GM12878 (cell line): ENCODE measurements around the gene SLC35A4. TPM values are rescaled to one million over a fixed set of nuclear protein-coding genes. Genes with fewer than 3 reads are reported as not detected.

Experiments
- ATAC-seq: fragments of 200-7000 bp; cut with Tn5 transposase; 3 replicates; pipeline ENCODE4 v1.9.1; 2020; ENCODE audit warnings: mild to moderate bottlenecking, moderate library complexity
- BruUV-seq: library from RNA; stranded (reverse); fragments of 400-500 nt; replicated peaks from 2 replicates; lab custom pipeline; 2021; lab: Mats Ljungman, UMichigan
- CTCF ChIA-PET: fragments of 300-600 bp; sonication (Branson Sonifier 250); formaldehyde crosslinking; extraction: SDS; loops from one replicate; lab custom pipeline; 2021; ENCODE audit warnings: inconsistent platforms; lab: Yijun Ruan, JAX
- POLR2A ChIA-PET: fragments of 350-600 bp; formaldehyde crosslinking; extraction: SDS; loops from one replicate; lab custom pipeline; 2021; ENCODE audit warnings: inconsistent platforms; lab: Charles Lee
- RAD21 ChIA-PET: fragments of 300-600 bp; sonication (Branson Sonifier 250); formaldehyde crosslinking; loops from one replicate; lab custom pipeline; 2023; ENCODE audit warnings: antibody characterized with exemption; ENCODE audit not compliant: unreplicated experiment; lab: Charles Lee
- SMC1A ChIA-PET: fragments of 300-600 bp; sonication (Branson Sonifier 250); formaldehyde crosslinking; loops from one replicate; lab custom pipeline; 2023; ENCODE audit not compliant: unreplicated experiment, uncharacterized antibody; lab: Charles Lee
- DNase-seq: peaks from one replicate; pipeline ENCODE4 v3.0.0-alpha.2; 2011; ENCODE audit warnings: low read depth, low spot score
- FAIRE-seq: peaks from 3 replicates; lab custom pipeline; 2011; peaks lifted over from hg19 to GRCh38; lab: Jason Lieb, UNC
- H2AFZ ChIP-seq: 2 replicates; pipeline ENCODE4 v1.6.0; 2011; ENCODE audit warnings: low read depth, low read length, control low read depth; ENCODE audit not compliant: control insufficient read depth
- H3K27ac ChIP-seq: 2 replicates; pipeline ENCODE4 v1.5.1; 2011; ENCODE audit warnings: control low read depth; ENCODE audit not compliant: control insufficient read depth, insufficient read depth
- H3K27me3 ChIP-seq, 2 experiments: replicated peaks in 1 of 2; 2 replicates each; pipeline versions ENCODE4 v1.6.0 to v1.6.1; 2011; ENCODE audit warnings: low read length in 1 of 2; ENCODE audit not compliant: control insufficient read depth in 2 of 2, insufficient read depth in 2 of 2
- H3K36me3 ChIP-seq, 2 experiments: 2 replicates each; pipeline ENCODE4 v1.5.1; 2011; ENCODE audit warnings: low read length in 1 of 2; ENCODE audit not compliant: control insufficient read depth in 2 of 2, insufficient read depth in 2 of 2
- H3K4me1 ChIP-seq: 2 replicates; pipeline ENCODE4 v1.6.1; 2011; ENCODE audit warnings: mild to moderate bottlenecking, low read length, moderate library complexity, mixed read lengths; ENCODE audit not compliant: control insufficient read depth, insufficient read depth
- H3K4me2 ChIP-seq: 2 replicates; pipeline ENCODE4 v1.6.0; 2011; ENCODE audit warnings: control low read depth; ENCODE audit not compliant: control insufficient read depth, insufficient read depth
- H3K4me3 ChIP-seq: fragments of 200-600 bp; sonication (generic); 2 replicates; pipeline ENCODE4 v1.5.1; 2016
- H3K79me2 ChIP-seq: 2 replicates; pipeline ENCODE4 v1.6.0; 2011; ENCODE audit warnings: low read length; ENCODE audit not compliant: control insufficient read depth, insufficient read depth
- H3K9ac ChIP-seq: 2 replicates; pipeline ENCODE4 v1.8.0; 2011; ENCODE audit warnings: low read length, control low read depth, mixed read lengths; ENCODE audit not compliant: control insufficient read depth, insufficient read depth
- H3K9me3 ChIP-seq: replicated peaks from 3 replicates; pipeline ENCODE4 v1.5.1; 2011; ENCODE audit warnings: mild to moderate bottlenecking, low read length; ENCODE audit not compliant: control insufficient read depth, insufficient read depth
- H4K20me1 ChIP-seq: 2 replicates; pipeline ENCODE4 v1.6.0; 2011; ENCODE audit not compliant: control insufficient read depth, insufficient read depth
- CHD4 ChIP-seq: fragments of 200-600 bp; sonication (generic); IDR thresholded peaks from 2 replicates; pipeline ENCODE4 v1.6.1; 2016; ENCODE audit warnings: mild to moderate bottlenecking
- ETV6 ChIP-seq, 2 experiments: fragments of 450-650 bp in 1 of 2; IDR thresholded peaks in 1 of 2; conservative IDR thresholded peaks in 1 of 2; 2 replicates each; pipeline ENCODE4 v1.6.1; 2014; ENCODE audit warnings: antibody characterized with exemption in 1 of 2, borderline replicate concordance in 1 of 2, low read depth in 1 of 2, mild to moderate bottlenecking in 1 of 2, moderate library complexity in 1 of 2
- NFYA ChIP-seq: IDR thresholded peaks from 2 replicates; pipeline ENCODE4 v1.6.1; 2011; ENCODE audit warnings: low read depth, mild to moderate bottlenecking, low read length, improper control_type of control experiment, borderline replicate concordance
- STAT1 ChIP-seq: fragments of 450-650 bp; conservative IDR thresholded peaks from 2 replicates; pipeline ENCODE4 v1.6.1; 2014; ENCODE audit warnings: antibody characterized with exemption, mild to moderate bottlenecking
- SUPT20H ChIP-seq: IDR thresholded peaks from 2 replicates; pipeline ENCODE4 v1.6.1; 2011; ENCODE audit warnings: low read depth, mild to moderate bottlenecking, low read length, moderate library complexity, borderline replicate concordance; ENCODE audit not compliant: control insufficient read depth
- TARDBP ChIP-seq: IDR thresholded peaks from 2 replicates; pipeline ENCODE4 v1.6.1; 2016; ENCODE audit warnings: borderline replicate concordance
- WGBS: methylation state at CpG from one replicate; pipeline ENCODE4 v1.1.6; 2016; ENCODE audit warnings: low lambda C conversion rate; ENCODE audit not compliant: insufficient replicate concordance, insufficient coverage; ENCODE audit errors: missing lambda C conversion rate; 5-methylcytosine and 5-hydroxymethylcytosine counted together
- in situ Hi-C: fragments of 300-500 bp; cut with MboI; formaldehyde crosslinking; loops from 9 replicates; pipeline ENCODE4 v1.14.3; 2018; ENCODE audit warnings: mixed read lengths
- intact Hi-C: fragments of 100-400 bp; cut with micrococcal nuclease; formaldehyde crosslinking; loops from one replicate; pipeline ENCODE4 v1.14.2; 2022; ENCODE audit not compliant: unreplicated experiment
- polyA plus RNA-seq, 11 experiments: library from polyadenylated mRNA; depleted of rRNA in 4 of 11; unstranded in 6 of 11; stranded (reverse) in 5 of 11; fragments of >200 nt; fragmentation: Nextera tagmentation in 4 of 11; fragmentation: Illumina TruSeq in 1 of 11; extraction: Ambion mirVana in 4 of 11; extraction: Trizol in 1 of 11; gene quantifications; 1 replicate in 1 of 11; 2 replicates in 10 of 11; pipeline versions ENCODE4 v1.2.1 to v1.2.3, GENCODE V29; 2011 to 2016; ENCODE audit warnings: inconsistent platforms in 2 of 11, missing spikeins in 2 of 11, low read depth in 1 of 11
- total RNA-seq, 4 experiments: library from RNA; depleted of rRNA in 3 of 4; stranded (reverse); fragments of >200 nt in 3 of 4; fragmentation: Illumina TruSeq in 1 of 4; extraction: Trizol in 1 of 4; gene quantifications; 2 replicates each; pipeline versions ENCODE4 v1.2.1 to v1.2.3, GENCODE V29; 2013 to 2021
- TF ChIP-seq, protein P1 (sequence below): fragments of 450-650 bp; IDR thresholded peaks from 2 replicates; pipeline ENCODE4 v1.6.1; 2017; ENCODE audit warnings: low read depth, mild to moderate bottlenecking, moderate library complexity
- TF ChIP-seq, protein P2 (sequence below): IDR thresholded peaks from 2 replicates; pipeline ENCODE4 v1.6.1; 2011; ENCODE audit warnings: borderline replicate concordance, low read depth, mild to moderate bottlenecking, moderate library complexity, low read length; ENCODE audit not compliant: insufficient read depth, poor library complexity, severe bottlenecking
- TF ChIP-seq, protein P3 (sequence below): fragments of 450-650 bp; IDR thresholded peaks from 2 replicates; pipeline ENCODE4 v1.6.1; 2016; ENCODE audit warnings: mild to moderate bottlenecking

Gene SLC35A4
- total and polyA plus RNA-seq, 10 of the 15 experiments (the other 5 are each of a cell fraction or from before 2014, with no cell fraction given) = 23.8 to 167 (median 114) TPM

DNA sequence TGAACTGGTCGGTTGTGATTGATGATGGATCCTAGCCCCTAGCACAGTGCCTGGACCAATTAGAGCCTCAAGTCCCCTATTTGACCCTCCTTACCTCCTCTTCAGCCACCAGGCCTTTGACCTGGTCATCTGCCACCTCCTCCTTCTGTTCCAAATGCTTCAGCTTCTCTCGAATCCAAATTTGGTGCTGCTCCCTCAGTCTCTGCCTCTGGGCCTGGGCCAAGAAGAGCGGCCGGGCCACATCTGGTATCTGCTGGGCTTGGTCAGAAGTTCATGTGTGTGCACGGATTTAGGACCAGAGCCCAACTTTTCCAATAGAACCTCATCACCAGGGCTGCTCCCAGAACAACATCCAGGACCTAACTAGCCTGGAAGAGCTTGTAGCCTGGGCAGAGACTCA, 6.5 kb downstream of the SLC35A4 start:
- Histone ChIP-seq H3K9ac (no peak overlapping the region), H3K9me3 (no peaks in the 10 kb centered on the region), H3K79me2 (peaks cover 21% of the 10 kb centered on the region), H3K27ac (no peak overlapping the region), H3K36me3 (peaks cover 6 to 8% of the 10 kb centered on the region in 2 experiments; a peak in 3 of 4 replicates), H3K4me3 (no peak overlapping the region), H3K4me2 (no peak overlapping the region), H3K4me1 (peaks cover 35% of the 10 kb centered on the region), H2AFZ (no peak overlapping the region), H3K27me3 (no peaks in the 10 kb centered on the region), H4K20me1 (no peaks in the 10 kb centered on the region)
- POLR2A ChIA-PET = interaction anchor here (0.5 to 3.4 kb wide), 3 partner anchors 13 to 482 kb away, joined by 4 to 22 read pairs (median 7); partner anchors contain the start of gene SRA1
- no TSS peak for BruUV-seq
- TF ChIP-seq, protein P1, sequence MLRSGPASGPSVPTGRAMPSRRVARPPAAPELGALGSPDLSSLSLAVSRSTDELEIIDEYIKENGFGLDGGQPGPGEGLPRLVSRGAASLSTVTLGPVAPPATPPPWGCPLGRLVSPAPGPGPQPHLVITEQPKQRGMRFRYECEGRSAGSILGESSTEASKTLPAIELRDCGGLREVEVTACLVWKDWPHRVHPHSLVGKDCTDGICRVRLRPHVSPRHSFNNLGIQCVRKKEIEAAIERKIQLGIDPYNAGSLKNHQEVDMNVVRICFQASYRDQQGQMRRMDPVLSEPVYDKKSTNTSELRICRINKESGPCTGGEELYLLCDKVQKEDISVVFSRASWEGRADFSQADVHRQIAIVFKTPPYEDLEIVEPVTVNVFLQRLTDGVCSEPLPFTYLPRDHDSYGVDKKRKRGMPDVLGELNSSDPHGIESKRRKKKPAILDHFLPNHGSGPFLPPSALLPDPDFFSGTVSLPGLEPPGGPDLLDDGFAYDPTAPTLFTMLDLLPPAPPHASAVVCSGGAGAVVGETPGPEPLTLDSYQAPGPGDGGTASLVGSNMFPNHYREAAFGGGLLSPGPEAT = no peak
- TF ChIP-seq, protein P2, sequence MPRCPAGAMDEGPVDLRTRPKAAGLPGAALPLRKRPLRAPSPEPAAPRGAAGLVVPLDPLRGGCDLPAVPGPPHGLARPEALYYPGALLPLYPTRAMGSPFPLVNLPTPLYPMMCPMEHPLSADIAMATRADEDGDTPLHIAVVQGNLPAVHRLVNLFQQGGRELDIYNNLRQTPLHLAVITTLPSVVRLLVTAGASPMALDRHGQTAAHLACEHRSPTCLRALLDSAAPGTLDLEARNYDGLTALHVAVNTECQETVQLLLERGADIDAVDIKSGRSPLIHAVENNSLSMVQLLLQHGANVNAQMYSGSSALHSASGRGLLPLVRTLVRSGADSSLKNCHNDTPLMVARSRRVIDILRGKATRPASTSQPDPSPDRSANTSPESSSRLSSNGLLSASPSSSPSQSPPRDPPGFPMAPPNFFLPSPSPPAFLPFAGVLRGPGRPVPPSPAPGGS = no peak
- no peak for TF ChIP-seq ETV6 (conservative IDR thresholded peaks at IDR 0.05 in 1 of 2, IDR thresholded peaks at IDR 0.05 in 1 of 2; ENCODE audit: borderline replicate concordance in 1 of 2, low read depth in 1 of 2)
- no peak for TF ChIP-seq CHD4
- no peak for TF ChIP-seq TARDBP
- no peak for TF ChIP-seq STAT1
- TF ChIP-seq NFYA = no peak
- TF ChIP-seq, protein P3, sequence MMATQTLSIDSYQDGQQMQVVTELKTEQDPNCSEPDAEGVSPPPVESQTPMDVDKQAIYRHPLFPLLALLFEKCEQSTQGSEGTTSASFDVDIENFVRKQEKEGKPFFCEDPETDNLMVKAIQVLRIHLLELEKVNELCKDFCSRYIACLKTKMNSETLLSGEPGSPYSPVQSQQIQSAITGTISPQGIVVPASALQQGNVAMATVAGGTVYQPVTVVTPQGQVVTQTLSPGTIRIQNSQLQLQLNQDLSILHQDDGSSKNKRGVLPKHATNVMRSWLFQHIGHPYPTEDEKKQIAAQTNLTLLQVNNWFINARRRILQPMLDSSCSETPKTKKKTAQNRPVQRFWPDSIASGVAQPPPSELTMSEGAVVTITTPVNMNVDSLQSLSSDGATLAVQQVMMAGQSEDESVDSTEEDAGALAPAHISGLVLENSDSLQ = no peak
- TF ChIP-seq SUPT20H = no peak
- ATAC-seq = no peak
- RAD21 ChIA-PET = no interaction called here
- WGBS = 82% methylated on average over 5 of the region's 5 CpGs
- CTCF ChIA-PET = interaction anchor here (1.1 kb wide), 1 partner anchor 197 kb away, joined by 3 read pairs; no protein-coding TSS in a partner anchor
- in situ Hi-C loops = no loop called here
- DNase-seq = no peak
- FAIRE-seq = no peak
- SMC1A ChIA-PET = interaction anchor here (0.7 to 0.9 kb wide), 2 partner anchors 24 to 38 kb away, joined by 3 to 4 read pairs; partner anchors contain the start of gene EIF4EBP3
- intact Hi-C loops = no loop called here
